C4-2B (cell line): ENCODE results near the gene PIK3R5.

Experiments
- ZFX ChIP-seq: fragments of 450-650 bp; IDR thresholded peaks from 2 replicates; pipeline ENCODE4 v1.6.1; 2017
- TF ChIP-seq, protein P1 (sequence below): fragments of 450-650 bp; conservative IDR thresholded peaks from 2 replicates; pipeline ENCODE4 v1.5.1; 2017; ENCODE audit warnings: mild to moderate bottlenecking

DNA sequence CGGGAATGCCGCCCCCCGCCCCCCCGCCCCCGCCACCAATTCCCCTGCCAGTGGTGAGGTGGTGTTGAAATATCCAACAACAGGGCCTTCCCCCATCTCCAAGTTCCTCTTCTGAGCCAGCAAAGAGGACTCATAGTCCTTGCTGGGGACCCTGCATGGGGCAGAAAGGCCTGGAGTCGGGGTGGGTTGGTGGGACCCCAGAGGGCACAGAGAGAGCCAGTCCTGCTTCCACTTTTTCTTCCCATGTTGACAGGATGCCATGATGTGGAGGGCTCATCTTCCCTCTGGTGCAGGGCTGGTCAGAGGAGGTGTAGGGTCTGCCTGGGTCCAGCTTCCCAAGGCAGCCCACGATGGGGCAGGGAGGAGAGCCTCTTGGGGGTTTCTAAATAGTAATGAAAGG lies 49.0 kb downstream of the PIK3R5 start:
- TF ChIP-seq, protein P1, sequence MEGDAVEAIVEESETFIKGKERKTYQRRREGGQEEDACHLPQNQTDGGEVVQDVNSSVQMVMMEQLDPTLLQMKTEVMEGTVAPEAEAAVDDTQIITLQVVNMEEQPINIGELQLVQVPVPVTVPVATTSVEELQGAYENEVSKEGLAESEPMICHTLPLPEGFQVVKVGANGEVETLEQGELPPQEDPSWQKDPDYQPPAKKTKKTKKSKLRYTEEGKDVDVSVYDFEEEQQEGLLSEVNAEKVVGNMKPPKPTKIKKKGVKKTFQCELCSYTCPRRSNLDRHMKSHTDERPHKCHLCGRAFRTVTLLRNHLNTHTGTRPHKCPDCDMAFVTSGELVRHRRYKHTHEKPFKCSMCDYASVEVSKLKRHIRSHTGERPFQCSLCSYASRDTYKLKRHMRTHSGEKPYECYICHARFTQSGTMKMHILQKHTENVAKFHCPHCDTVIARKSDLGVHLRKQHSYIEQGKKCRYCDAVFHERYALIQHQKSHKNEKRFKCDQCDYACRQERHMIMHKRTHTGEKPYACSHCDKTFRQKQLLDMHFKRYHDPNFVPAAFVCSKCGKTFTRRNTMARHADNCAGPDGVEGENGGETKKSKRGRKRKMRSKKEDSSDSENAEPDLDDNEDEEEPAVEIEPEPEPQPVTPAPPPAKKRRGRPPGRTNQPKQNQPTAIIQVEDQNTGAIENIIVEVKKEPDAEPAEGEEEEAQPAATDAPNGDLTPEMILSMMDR, result no peak
- TF ChIP-seq ZFX, result no peak
